NCI-H1930 (cell line): Measurements from ENCODE around the gene ADCK1.
"Not testable (repeated sequence)": the region's sequence is repeated elsewhere in the genome, so short reads cannot be mapped to it uniquely, and the experiment has no call there.

Experiments
- DNase-seq, 2 experiments: peaks; one replicate each; lab custom pipeline; 2025; lab: John Stamatoyannopoulos, UW

ADCK1 gene

GRCh38 chr14:77812028-77812427 lies 12.1 kb downstream of the ADCK1 start:
- no peak for DNase-seq

- DNase-seq: not testable (repeated sequence)
These were observed 12.8 kb downstream of the ADCK1 start for GRCh38 chr14:77812682-77813081.

GRCh38 chr14:77822307-77822706 lies 22.4 kb downstream of the ADCK1 start:
- DNase-seq: no peak

- DNase-seq: no peak
These were observed 22.8 kb downstream of the ADCK1 start for GRCh38 chr14:77822741-77823140.

- no peak for DNase-seq
These were observed 23.5 kb downstream of the ADCK1 start for GRCh38 chr14:77823378-77823777.

- no peak for DNase-seq
These were observed 26.1 kb downstream of the ADCK1 start for GRCh38 chr14:77825895-77826519.

- DNase-seq: no peak
These were observed 30.8 kb downstream of the ADCK1 start for GRCh38 chr14:77830692-77831091.

GRCh38 chr14:77832297-77832696 lies 32.4 kb downstream of the ADCK1 start:
- no peak for DNase-seq

- DNase-seq: no peak
These were observed 38.0 kb downstream of the ADCK1 start for GRCh38 chr14:77837926-77838325.

- no peak for DNase-seq
These were observed 39.1 kb downstream of the ADCK1 start for GRCh38 chr14:77838831-77839511.

- DNase-seq: no peak
These were observed 43.3 kb downstream of the ADCK1 start for GRCh38 chr14:77843195-77843594.

- DNase-seq: no peak
These were observed 43.7 kb downstream of the ADCK1 start for GRCh38 chr14:77843651-77844050.

- no peak for DNase-seq
These were observed 44.9 kb downstream of the ADCK1 start for GRCh38 chr14:77844802-77845201.

- DNase-seq: no peak
These were observed 48.1 kb downstream of the ADCK1 start for GRCh38 chr14:77848031-77848430.

GRCh38 chr14:77849711-77850110 lies 49.8 kb downstream of the ADCK1 start:
- DNase-seq: no peak

GRCh38 chr14:77853919-77854318 lies 54.0 kb downstream of the ADCK1 start:
- no peak for DNase-seq

GRCh38 chr14:77856941-77857340 lies 57.0 kb downstream of the ADCK1 start:
- no peak for DNase-seq

GRCh38 chr14:77859934-77860570 lies 60.1 kb downstream of the ADCK1 start:
- no peak for DNase-seq

GRCh38 chr14:77861201-77861600 lies 61.3 kb downstream of the ADCK1 start:
- DNase-seq: no peak

GRCh38 chr14:77862154-77862786 lies 62.4 kb downstream of the ADCK1 start:
- DNase-seq: peak; percentile 18 to 63

GRCh38 chr14:77864085-77864484 lies 64.2 kb downstream of the ADCK1 start:
- no peak for DNase-seq

- DNase-seq: no peak
These were observed 64.7 kb downstream of the ADCK1 start for GRCh38 chr14:77864580-77864979.

- no peak for DNase-seq
These were observed 65.5 kb downstream of the ADCK1 start for GRCh38 chr14:77865455-77865854.
